Hematopoietic multipotent progenitor cell (in vitro differentiated cells): ENCODE measurements around the gene RNASEH2B. TPM values are rescaled to one million over a fixed set of nuclear protein-coding genes. Genes with fewer than 3 reads are reported as not detected.
A peak's percentile ranks its signal among the peaks of the same experiment; 100 is the strongest.

Experiments
- DNase-seq, 3 donors: peaks; one replicate each; pipeline ENCODE4 v3.0.0-alpha.2; 2011 to 2015; ENCODE audit warnings: low read depth in 2 of 3, low spot score in 2 of 3
- total RNA-seq: library from RNA; depleted of rRNA; stranded (reverse); fragments of >200 nt; gene quantifications from one replicate; pipeline ENCODE4 v1.2.3, GENCODE V29; 2012

The RNASEH2B gene
- total RNA-seq, 1 donor, result 57.1 TPM

- no peak for DNase-seq
Measured at GRCh38 chr13:50905256-50905655, 4.3 kb upstream of the RNASEH2B start.

GRCh38 chr13:50907781-50908180 is 1.8 kb upstream of the RNASEH2B start:
- DNase-seq, result no peak

- DNase-seq, result peak in 1 of 3 donors; percentile 47
Measured at GRCh38 chr13:50908371-50908770, 1.2 kb upstream of the RNASEH2B start.

GRCh38 chr13:50910485-50910805 is 854 bp downstream of the RNASEH2B start:
- DNase-seq, result no peak

- no peak for DNase-seq
Measured at GRCh38 chr13:50911081-50911631, 1.6 kb downstream of the RNASEH2B start.

- peak; percentile 65 to 98 (median 92) for DNase-seq
Measured at GRCh38 chr13:50911937-50912795, 2.6 kb downstream of the RNASEH2B start.

GRCh38 chr13:50912851-50913250 is 3.3 kb downstream of the RNASEH2B start:
- DNase-seq, result no peak

GRCh38 chr13:50914176-50914700 is 4.6 kb downstream of the RNASEH2B start:
- DNase-seq, result no peak

- DNase-seq, result no peak
Measured at GRCh38 chr13:50914848-50915247, 5.3 kb downstream of the RNASEH2B start.

- peak in 2 of 3 donors; percentile 46 to 56 for DNase-seq
Measured at GRCh38 chr13:50915565-50915964, 6.0 kb downstream of the RNASEH2B start.

GRCh38 chr13:50916701-50917184 is 7.2 kb downstream of the RNASEH2B start:
- peak in 2 of 3 donors; percentile 78 to 87 for DNase-seq

- DNase-seq, result no peak
Measured at GRCh38 chr13:50917572-50917971, 8.0 kb downstream of the RNASEH2B start.

GRCh38 chr13:50918567-50918966 is 9.0 kb downstream of the RNASEH2B start:
- no peak for DNase-seq

GRCh38 chr13:50919277-50919676 is 9.7 kb downstream of the RNASEH2B start:
- DNase-seq, result no peak

- DNase-seq, result no peak
Measured at GRCh38 chr13:50921706-50922105, 12.1 kb downstream of the RNASEH2B start.

- peak in 1 of 3 donors; percentile 34 for DNase-seq
Measured at GRCh38 chr13:50923272-50923671, 13.7 kb downstream of the RNASEH2B start.

- DNase-seq, result no peak
Measured at GRCh38 chr13:50924025-50924424, 14.4 kb downstream of the RNASEH2B start.

- DNase-seq, result peak in 1 of 3 donors; percentile 46
Measured at GRCh38 chr13:50927701-50928100, 18.1 kb downstream of the RNASEH2B start.

GRCh38 chr13:50928102-50928501 is 18.5 kb downstream of the RNASEH2B start:
- no peak for DNase-seq

GRCh38 chr13:50928659-50929462 is 19.3 kb downstream of the RNASEH2B start:
- DNase-seq, result no peak

- DNase-seq, result no peak
Measured at GRCh38 chr13:50932091-50932490, 22.5 kb downstream of the RNASEH2B start.
